ENCODE measurements around the gene MALAT1.

DNA sequence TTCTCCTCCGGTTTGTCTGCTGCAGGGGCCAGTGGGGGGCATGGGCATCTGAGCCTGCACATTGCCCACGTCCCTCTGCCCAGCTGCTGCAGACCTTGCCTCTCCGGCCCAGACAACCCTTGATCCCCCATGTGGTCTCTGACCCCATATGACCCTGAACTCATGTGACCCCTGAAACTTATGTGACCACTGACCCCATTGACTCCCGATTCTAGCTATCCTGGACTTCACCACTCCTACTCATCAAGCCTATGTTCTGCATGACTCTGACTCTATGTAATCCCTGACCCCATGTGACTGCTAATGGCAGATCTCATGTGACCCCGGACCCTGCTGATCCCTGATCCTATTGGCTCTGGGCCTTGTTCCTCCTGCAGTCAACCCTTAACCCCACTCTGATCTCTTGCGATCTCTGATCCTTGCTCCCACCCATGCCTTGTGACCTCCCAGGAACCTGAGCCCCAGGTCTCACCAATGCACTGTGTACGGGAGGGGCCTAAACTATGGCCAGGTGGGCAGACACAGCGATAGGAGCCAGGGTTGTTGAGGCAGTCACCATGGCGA is 53.6 kb downstream of the MALAT1 start:
- TF ChIP-seq, protein P1, sequence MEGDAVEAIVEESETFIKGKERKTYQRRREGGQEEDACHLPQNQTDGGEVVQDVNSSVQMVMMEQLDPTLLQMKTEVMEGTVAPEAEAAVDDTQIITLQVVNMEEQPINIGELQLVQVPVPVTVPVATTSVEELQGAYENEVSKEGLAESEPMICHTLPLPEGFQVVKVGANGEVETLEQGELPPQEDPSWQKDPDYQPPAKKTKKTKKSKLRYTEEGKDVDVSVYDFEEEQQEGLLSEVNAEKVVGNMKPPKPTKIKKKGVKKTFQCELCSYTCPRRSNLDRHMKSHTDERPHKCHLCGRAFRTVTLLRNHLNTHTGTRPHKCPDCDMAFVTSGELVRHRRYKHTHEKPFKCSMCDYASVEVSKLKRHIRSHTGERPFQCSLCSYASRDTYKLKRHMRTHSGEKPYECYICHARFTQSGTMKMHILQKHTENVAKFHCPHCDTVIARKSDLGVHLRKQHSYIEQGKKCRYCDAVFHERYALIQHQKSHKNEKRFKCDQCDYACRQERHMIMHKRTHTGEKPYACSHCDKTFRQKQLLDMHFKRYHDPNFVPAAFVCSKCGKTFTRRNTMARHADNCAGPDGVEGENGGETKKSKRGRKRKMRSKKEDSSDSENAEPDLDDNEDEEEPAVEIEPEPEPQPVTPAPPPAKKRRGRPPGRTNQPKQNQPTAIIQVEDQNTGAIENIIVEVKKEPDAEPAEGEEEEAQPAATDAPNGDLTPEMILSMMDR (IDR thresholded peaks at IDR 0.05; ENCODE audit: low read length) = no peak
- TF ChIP-seq EZH2 (IDR thresholded peaks at IDR 0.05; ENCODE audit: borderline replicate concordance, low read length) = no peak
